ENCODE results near the gene NDUFB11.

Gene NDUFB11

GRCh38 chrX:47176101-47176740 is 31.7 kb upstream of the NDUFB11 start:
- no peak for TF ChIP-seq TSHZ2 (CRISPR knock-in tag; IDR thresholded peaks at IDR 0.05)
- TF ChIP-seq ZFP3 (CRISPR knock-in tag; IDR thresholded peaks at IDR 0.05): no peak
- no peak for TF ChIP-seq ZFP30 (CRISPR knock-in tag; IDR thresholded peaks at IDR 0.05)
- no peak for TF ChIP-seq ISL1 (CRISPR knock-in tag; IDR thresholded peaks at IDR 0.05)
- no peak for TF ChIP-seq POU6F1 (CRISPR knock-in tag; IDR thresholded peaks at IDR 0.05; ENCODE audit: borderline replicate concordance, low read depth)
- no peak for TF ChIP-seq ESRRG (CRISPR knock-in tag; IDR thresholded peaks at IDR 0.05)
- no peak for TF ChIP-seq OSR1 (CRISPR knock-in tag; IDR thresholded peaks at IDR 0.05)
- ATAC-seq: no peak

DNA sequence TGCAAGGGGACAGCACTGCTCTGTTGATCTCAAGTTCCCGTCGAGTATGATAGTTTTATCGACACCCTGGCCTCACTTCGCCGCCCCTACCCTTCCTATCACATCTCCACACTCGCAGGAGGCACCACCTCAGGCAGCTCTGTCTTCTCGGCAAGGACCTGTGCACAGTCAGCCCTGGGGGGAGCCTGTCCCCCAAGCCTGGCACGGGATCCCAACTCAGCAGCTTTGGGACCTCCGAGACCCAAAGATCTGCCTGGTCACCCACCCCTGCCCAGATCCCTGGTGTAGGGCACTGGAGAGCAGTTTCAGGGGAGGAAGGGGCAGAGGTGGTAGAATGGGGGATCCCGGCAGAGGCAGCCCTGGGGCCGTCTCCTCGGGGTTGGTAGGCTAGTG is 31.1 kb upstream of the NDUFB11 start:
- TF ChIP-seq ZNF70 (CRISPR knock-in tag; IDR thresholded peaks at IDR 0.05) (no peak), ZFP3 (CRISPR knock-in tag; IDR thresholded peaks at IDR 0.05) (no peak), TSHZ2 (CRISPR knock-in tag; IDR thresholded peaks at IDR 0.05) (no peak), PATZ1 (CRISPR knock-in tag; IDR thresholded peaks at IDR 0.05; ENCODE audit: borderline replicate concordance) (no peak), ZC3H10 (CRISPR knock-in tag; IDR thresholded peaks at IDR 0.05) (no peak), ZNF565 (CRISPR knock-in tag; conservative IDR thresholded peaks at IDR 0.05; ENCODE audit: low read depth) (no peak), POU6F1 (CRISPR knock-in tag; IDR thresholded peaks at IDR 0.05; ENCODE audit: borderline replicate concordance, low read depth) (no peak), PPARA (CRISPR knock-in tag; IDR thresholded peaks at IDR 0.05; ENCODE audit: borderline replicate concordance) (no peak), TOX (CRISPR knock-in tag; IDR thresholded peaks at IDR 0.05; ENCODE audit: borderline replicate concordance) (no peak), ZNF8 (CRISPR knock-in tag; IDR thresholded peaks at IDR 0.05) (no peak), TCF4 (CRISPR knock-in tag; IDR thresholded peaks at IDR 0.05; ENCODE audit: borderline replicate concordance) (no peak), CREB5 (CRISPR knock-in tag; IDR thresholded peaks at IDR 0.05; ENCODE audit: low read depth) (no peak), ESRRG (CRISPR knock-in tag; IDR thresholded peaks at IDR 0.05) (no peak), SNAI2 (CRISPR knock-in tag; IDR thresholded peaks at IDR 0.05) (no peak)
- TF ChIP-seq, protein P1, sequence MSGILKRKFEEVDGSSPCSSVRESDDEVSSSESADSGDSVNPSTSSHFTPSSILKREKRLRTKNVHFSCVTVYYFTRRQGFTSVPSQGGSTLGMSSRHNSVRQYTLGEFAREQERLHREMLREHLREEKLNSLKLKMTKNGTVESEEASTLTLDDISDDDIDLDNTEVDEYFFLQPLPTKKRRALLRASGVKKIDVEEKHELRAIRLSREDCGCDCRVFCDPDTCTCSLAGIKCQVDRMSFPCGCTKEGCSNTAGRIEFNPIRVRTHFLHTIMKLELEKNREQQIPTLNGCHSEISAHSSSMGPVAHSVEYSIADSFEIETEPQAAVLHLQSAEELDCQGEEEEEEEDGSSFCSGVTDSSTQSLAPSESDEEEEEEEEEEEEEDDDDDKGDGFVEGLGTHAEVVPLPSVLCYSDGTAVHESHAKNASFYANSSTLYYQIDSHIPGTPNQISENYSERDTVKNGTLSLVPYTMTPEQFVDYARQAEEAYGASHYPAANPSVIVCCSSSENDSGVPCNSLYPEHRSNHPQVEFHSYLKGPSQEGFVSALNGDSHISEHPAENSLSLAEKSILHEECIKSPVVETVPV (CRISPR knock-in tag; IDR thresholded peaks at IDR 0.05): no peak
- ATAC-seq: no peak

All from SK-N-SH treated with all-trans-retinoic acid at 6 μM for 48 hours (cell line).